Activated CD8-positive, alpha-beta memory T cell treated with anti-CD3 and anti-CD28 coated beads for 48 hours (primary cell): ENCODE measurements around the gene WDR81.
"Not testable (repeated sequence)": the region's sequence is repeated elsewhere in the genome, so short reads cannot be mapped to it uniquely, and the experiment has no call there.

Experiments
- DNase-seq, 3 experiments: peaks; one replicate each; pipeline ENCODE4 v3.0.0-alpha.2; 2020; ENCODE audit warnings: low read depth in 2 of 3, low spot score in 2 of 3

WDR81 gene

GRCh38 chr17:1753767-1754429 is 29.4 kb downstream of the WDR81 start:
- no peak for DNase-seq

GRCh38 chr17:1754430-1755112 is 30.1 kb downstream of the WDR81 start:
- no peak for DNase-seq

GRCh38 chr17:1755252-1755826 is 30.8 kb downstream of the WDR81 start:
- no peak for DNase-seq

GRCh38 chr17:1755827-1756262 is 31.3 kb downstream of the WDR81 start:
- DNase-seq, result no peak

- no peak for DNase-seq
Measured at GRCh38 chr17:1758807-1759206, 34.3 kb downstream of the WDR81 start.

- DNase-seq, result no peak
Measured at GRCh38 chr17:1759529-1759928, 35.0 kb downstream of the WDR81 start.

GRCh38 chr17:1762233-1762900 is 37.9 kb downstream of the WDR81 start:
- no peak for DNase-seq

- DNase-seq, result no peak
Measured at GRCh38 chr17:1762901-1763898, 38.7 kb downstream of the WDR81 start.

GRCh38 chr17:1764284-1764683 is 39.8 kb downstream of the WDR81 start:
- peak; percentile 12 to 28 (median 15) for DNase-seq

- not testable (repeated sequence) for DNase-seq
Measured at GRCh38 chr17:1764705-1765104, 40.2 kb downstream of the WDR81 start.

GRCh38 chr17:1765576-1765975 is 41.1 kb downstream of the WDR81 start:
- DNase-seq, result no peak

- DNase-seq, result no peak
Measured at GRCh38 chr17:1766382-1767135, 42.1 kb downstream of the WDR81 start.

GRCh38 chr17:1767358-1767757 is 42.9 kb downstream of the WDR81 start:
- no peak for DNase-seq

GRCh38 chr17:1769822-1770477 is 45.4 kb downstream of the WDR81 start:
- DNase-seq, result peak in 2 of 3 experiments; percentile 7 to 16

GRCh38 chr17:1773000-1773695 is 48.6 kb downstream of the WDR81 start:
- not testable (repeated sequence) for DNase-seq

GRCh38 chr17:1773696-1774181 is 49.2 kb downstream of the WDR81 start:
- DNase-seq, result no peak

GRCh38 chr17:1774390-1775176 is 50.1 kb downstream of the WDR81 start:
- no peak for DNase-seq

GRCh38 chr17:1776328-1776727 is 51.8 kb downstream of the WDR81 start:
- DNase-seq, result no peak
